Measurements from ENCODE around the gene SERPINB1. TPM values are rescaled to one million over a fixed set of nuclear protein-coding genes. Genes with fewer than 3 reads are reported as not detected.

SERPINB1 gene
- total RNA-seq, 1 donor from 2014 or later = 8.2 TPM

- Mint-ChIP-seq H3K4me1 (ENCODE audit: low read depth, unreplicated experiment) (no peaks in the 10 kb centered on the region), H3K27me3 (ENCODE audit: unreplicated experiment) (no peaks in the 10 kb centered on the region), H3K36me3 (ENCODE audit: unreplicated experiment) (peaks cover 14% of the 10 kb centered on the region), H3K9me3 (ENCODE audit: unreplicated experiment) (no peaks in the 10 kb centered on the region), H3K4me3 (ENCODE audit: unreplicated experiment) (no peak overlapping the region), H3K27ac (ENCODE audit: unreplicated experiment) (no peak overlapping the region)
- TF ChIP-seq, protein P1, sequence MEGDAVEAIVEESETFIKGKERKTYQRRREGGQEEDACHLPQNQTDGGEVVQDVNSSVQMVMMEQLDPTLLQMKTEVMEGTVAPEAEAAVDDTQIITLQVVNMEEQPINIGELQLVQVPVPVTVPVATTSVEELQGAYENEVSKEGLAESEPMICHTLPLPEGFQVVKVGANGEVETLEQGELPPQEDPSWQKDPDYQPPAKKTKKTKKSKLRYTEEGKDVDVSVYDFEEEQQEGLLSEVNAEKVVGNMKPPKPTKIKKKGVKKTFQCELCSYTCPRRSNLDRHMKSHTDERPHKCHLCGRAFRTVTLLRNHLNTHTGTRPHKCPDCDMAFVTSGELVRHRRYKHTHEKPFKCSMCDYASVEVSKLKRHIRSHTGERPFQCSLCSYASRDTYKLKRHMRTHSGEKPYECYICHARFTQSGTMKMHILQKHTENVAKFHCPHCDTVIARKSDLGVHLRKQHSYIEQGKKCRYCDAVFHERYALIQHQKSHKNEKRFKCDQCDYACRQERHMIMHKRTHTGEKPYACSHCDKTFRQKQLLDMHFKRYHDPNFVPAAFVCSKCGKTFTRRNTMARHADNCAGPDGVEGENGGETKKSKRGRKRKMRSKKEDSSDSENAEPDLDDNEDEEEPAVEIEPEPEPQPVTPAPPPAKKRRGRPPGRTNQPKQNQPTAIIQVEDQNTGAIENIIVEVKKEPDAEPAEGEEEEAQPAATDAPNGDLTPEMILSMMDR (IDR thresholded peaks at IDR 0.05; ENCODE audit: partially characterized antibody, unreplicated experiment) = no peak
- DNase-seq = no peak
These were observed 22.5 kb downstream of the SERPINB1 start for GRCh38 chr6:2819115-2819514.

- H3K36me3 Mint-ChIP-seq (ENCODE audit: unreplicated experiment) = peaks cover 14% of the 10 kb centered on the region
- H3K9me3 Mint-ChIP-seq (ENCODE audit: unreplicated experiment) = no peaks in the 10 kb centered on the region
- H3K27ac Mint-ChIP-seq (ENCODE audit: unreplicated experiment) = no peak overlapping the region
- DNase-seq = no peak
- TF ChIP-seq, protein P1 (IDR thresholded peaks at IDR 0.05; ENCODE audit: partially characterized antibody, unreplicated experiment) = no peak
- no peaks in the 10 kb centered on the region for H3K27me3 Mint-ChIP-seq (ENCODE audit: unreplicated experiment)
- no peak overlapping the region for H3K4me3 Mint-ChIP-seq (ENCODE audit: unreplicated experiment)
- no peaks in the 10 kb centered on the region for H3K4me1 Mint-ChIP-seq (ENCODE audit: low read depth, unreplicated experiment)
These were observed 23.1 kb downstream of the SERPINB1 start for GRCh38 chr6:2818593-2818992.

DNA sequence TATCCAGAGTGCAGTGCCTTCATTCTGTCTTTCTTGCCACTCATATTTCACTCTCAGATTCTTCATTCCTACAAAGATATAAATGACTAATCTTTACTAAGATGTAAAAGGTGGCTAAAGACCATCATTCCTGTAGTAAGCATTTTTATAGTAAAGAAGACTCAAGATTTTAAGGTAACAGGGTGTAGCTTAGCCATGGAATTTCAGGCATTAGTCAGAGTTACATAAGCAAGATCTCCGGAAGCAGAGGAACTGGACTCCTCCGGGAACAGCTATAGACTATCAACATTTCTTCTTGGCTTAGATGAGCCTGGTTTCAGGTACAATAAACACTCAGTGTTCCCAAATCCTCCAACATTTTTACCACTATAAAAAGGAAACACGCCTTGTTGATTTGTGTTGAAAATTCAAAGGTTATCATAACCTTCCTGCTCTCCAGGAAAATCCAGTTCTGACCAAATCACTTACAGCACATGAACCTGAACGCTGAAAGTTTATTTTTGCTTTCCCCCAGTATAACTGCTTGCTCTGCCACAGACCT lies 23.7 kb downstream of the SERPINB1 start:
- Mint-ChIP-seq H3K27me3 (ENCODE audit: unreplicated experiment) (no peaks in the 10 kb centered on the region), H3K4me3 (ENCODE audit: unreplicated experiment) (no peak overlapping the region), H3K4me1 (ENCODE audit: low read depth, unreplicated experiment) (no peaks in the 10 kb centered on the region), H3K27ac (ENCODE audit: unreplicated experiment) (no peak overlapping the region), H3K36me3 (ENCODE audit: unreplicated experiment) (peaks cover 14% of the 10 kb centered on the region), H3K9me3 (ENCODE audit: unreplicated experiment) (no peaks in the 10 kb centered on the region)
- TF ChIP-seq, protein P1 (IDR thresholded peaks at IDR 0.05; ENCODE audit: partially characterized antibody, unreplicated experiment) = no peak
- DNase-seq = no peak

- peaks cover 14% of the 10 kb centered on the region for H3K36me3 Mint-ChIP-seq (ENCODE audit: unreplicated experiment)
These were observed 25.5 kb downstream of the SERPINB1 start for GRCh38 chr6:2816158-2816557.

GRCh38 chr6:2812695-2813094 lies 29.0 kb downstream of the SERPINB1 start:
- Mint-ChIP-seq H3K9me3 (ENCODE audit: unreplicated experiment) (no peaks in the 10 kb centered on the region), H3K36me3 (ENCODE audit: unreplicated experiment) (peaks cover 14% of the 10 kb centered on the region), H3K27ac (ENCODE audit: unreplicated experiment) (no peak overlapping the region), H3K4me1 (ENCODE audit: low read depth, unreplicated experiment) (no peaks in the 10 kb centered on the region), H3K4me3 (ENCODE audit: unreplicated experiment) (no peak overlapping the region), H3K27me3 (ENCODE audit: unreplicated experiment) (no peaks in the 10 kb centered on the region)
- no peak for DNase-seq
- TF ChIP-seq, protein P1 (IDR thresholded peaks at IDR 0.05; ENCODE audit: partially characterized antibody, unreplicated experiment) = no peak

More at GRCh38 chr6:2816158-2816557, 25.5 kb downstream of the SERPINB1 start:
- no peak for DNase-seq
- no peak overlapping the region for H3K4me3 Mint-ChIP-seq (ENCODE audit: unreplicated experiment)
- H3K27me3 Mint-ChIP-seq (ENCODE audit: unreplicated experiment) = no peaks in the 10 kb centered on the region
- no peaks in the 10 kb centered on the region for H3K4me1 Mint-ChIP-seq (ENCODE audit: low read depth, unreplicated experiment)
- H3K27ac Mint-ChIP-seq (ENCODE audit: unreplicated experiment) = no peak overlapping the region
- TF ChIP-seq, protein P1 (IDR thresholded peaks at IDR 0.05; ENCODE audit: partially characterized antibody, unreplicated experiment) = no peak
- H3K9me3 Mint-ChIP-seq (ENCODE audit: unreplicated experiment) = no peaks in the 10 kb centered on the region
